K562 (cell line): ENCODE results near the gene IL1RL1. TPM values are rescaled to one million over a fixed set of nuclear protein-coding genes. Genes with fewer than 3 reads are reported as not detected.
A peak's percentile ranks its signal among the peaks of the same experiment; 100 is the strongest.

Experiments
- ATAC-seq: fragments of 200-7000 bp; cut with Tn5 transposase; 3 replicates; pipeline ENCODE4 v1.9.1; 2020; ENCODE audit warnings: moderate library complexity
- BruUV-seq: library from RNA; stranded (reverse); fragments of 400-500 nt; replicated peaks from 2 replicates; lab custom pipeline; 2021; lab: Mats Ljungman, UMichigan
- CTCF ChIA-PET: fragments of 300-600 bp; formaldehyde crosslinking; extraction: SDS; loops from one replicate; lab custom pipeline; 2021; ENCODE audit warnings: low intra/inter-chr PET ratio; lab: Yijun Ruan, JAX
- POLR2A ChIA-PET: fragments of 300-600, 350-650 bp; sonication (Branson Sonifier 250); formaldehyde crosslinking; extraction: SDS; loops from one replicate; lab custom pipeline; 2021; ENCODE audit warnings: antibody characterized with exemption, inconsistent platforms; lab: Yijun Ruan, JAX
- DNase-seq, 4 experiments: peaks; one replicate each; pipeline versions ENCODE4 v3.0.0 to v3.0.0-alpha.2; 2011 to 2018; ENCODE audit warnings: low spot score in 3 of 4, mixed read lengths in 3 of 4; ENCODE audit errors: extremely low read depth in 1 of 4
- FAIRE-seq: peaks from 2 replicates; lab custom pipeline; 2011; peaks lifted over from hg19 to GRCh38; lab: Jason Lieb, UNC
- H2AFZ ChIP-seq: 2 replicates; pipeline ENCODE4 v1.6.0; 2011; ENCODE audit warnings: low read depth, low read length, control low read depth, inconsistent platforms
- H3K27ac ChIP-seq: fragments of 200-600 bp; 3 replicates; pipeline ENCODE4 v1.8.0; 2011; ENCODE audit warnings: low read depth, mild to moderate bottlenecking, control low read depth, inconsistent platforms, low read length, moderate library complexity, mixed read lengths; ENCODE audit errors: extremely low read depth
- H3K27me3 ChIP-seq, 2 experiments: fragments of 300-600 bp in 1 of 2; 2 replicates in 1 of 2; 3 replicates in 1 of 2; pipeline versions ENCODE4 v1.6.0 to v1.8.0; 2011; ENCODE audit warnings: inconsistent platforms in 2 of 2, low read length in 2 of 2, mild to moderate bottlenecking in 1 of 2, mixed read lengths in 1 of 2, moderate library complexity in 1 of 2; ENCODE audit not compliant: control insufficient read depth in 2 of 2, insufficient read depth in 2 of 2
- H3K36me3 ChIP-seq: fragments of 300-600 bp; 3 replicates; pipeline ENCODE4 v1.8.0; 2011; ENCODE audit warnings: mild to moderate bottlenecking, low read length, inconsistent platforms; ENCODE audit not compliant: control insufficient read depth, insufficient read depth
- H3K4me1 ChIP-seq, 2 experiments: fragments of 200-600 bp in 1 of 2; replicated peaks in 1 of 2; 2 replicates in 1 of 2; 3 replicates in 1 of 2; pipeline versions ENCODE4 v1.5.1 to v1.8.0; 2011; ENCODE audit warnings: inconsistent platforms in 2 of 2, low read length in 2 of 2, mild to moderate bottlenecking in 1 of 2, mixed read lengths in 1 of 2, moderate library complexity in 1 of 2; ENCODE audit not compliant: control insufficient read depth in 2 of 2, insufficient read depth in 2 of 2
- H3K4me2 ChIP-seq: 2 replicates; pipeline ENCODE4 v1.6.1; 2011; ENCODE audit warnings: low read length, control low read depth, inconsistent platforms, mixed read lengths; ENCODE audit not compliant: insufficient read depth
- H3K4me3 ChIP-seq: fragments of 200-600 bp; sonication (generic), shearing (Covaris generic); 2 replicates; pipeline ENCODE4 v1.5.1; 2016; ENCODE audit warnings: control low read depth, inconsistent platforms
- H3K79me2 ChIP-seq: fragments of 200-600 bp; 3 replicates; pipeline ENCODE4 v1.8.0; 2011; ENCODE audit warnings: low read length, inconsistent platforms; ENCODE audit not compliant: control insufficient read depth, insufficient read depth
- H3K9ac ChIP-seq, 2 experiments: 2 replicates each; pipeline versions ENCODE4 v1.6.0 to v1.6.1; 2011; ENCODE audit warnings: low read depth in 2 of 2, low read length in 2 of 2, control low read depth in 1 of 2, inconsistent platforms in 1 of 2, mild to moderate bottlenecking in 1 of 2, mixed read lengths in 1 of 2; ENCODE audit not compliant: insufficient read depth in 1 of 2
- H3K9me1 ChIP-seq: one replicate; pipeline ENCODE4 v1.6.0; 2011; ENCODE audit warnings: inconsistent platforms, mild to moderate bottlenecking, low read length, moderate library complexity; ENCODE audit not compliant: control insufficient read depth, insufficient read depth
- H3K9me3 ChIP-seq: replicated peaks from 2 replicates; pipeline ENCODE4 v1.5.1; 2011; ENCODE audit warnings: low read depth, low read length, inconsistent platforms; ENCODE audit not compliant: control insufficient read depth, insufficient read depth
- H4K20me1 ChIP-seq: replicated peaks from 2 replicates; pipeline ENCODE4 v1.6.1; 2011; ENCODE audit warnings: low read length, inconsistent platforms, mixed read lengths; ENCODE audit not compliant: control insufficient read depth, insufficient read depth
- AFF1 ChIP-seq, 2 experiments: fragments of 450-650 bp; IDR thresholded peaks; 2 replicates each; pipeline ENCODE4 v1.6.1; 2018; ENCODE audit warnings: mild to moderate bottlenecking in 2 of 2, low read depth in 1 of 2; ENCODE audit not compliant: partially characterized antibody in 2 of 2
- C11orf30 ChIP-seq: fragments of 450-650 bp; IDR thresholded peaks from 2 replicates; pipeline ENCODE4 v1.6.1; 2016; ENCODE audit warnings: low read depth, mild to moderate bottlenecking
- EZH2 ChIP-seq: IDR thresholded peaks from 2 replicates; pipeline ENCODE4 v1.6.1; 2012; ENCODE audit warnings: low read depth, mild to moderate bottlenecking, inconsistent platforms, low read length, borderline replicate concordance
- MYNN ChIP-seq, 2 experiments: sonication (generic); formaldehyde crosslinking in 1 of 2; IDR thresholded peaks; 2 replicates each; pipeline versions ENCODE4 v1.5.0 to v1.6.1; 2016 to 2020; ENCODE audit warnings: antibody characterized with exemption in 1 of 2, missing genetic modification reagents in 1 of 2
- NR4A1 ChIP-seq, 2 experiments: fragments of 250-450 bp in 1 of 2; fragments of 450-650 bp in 1 of 2; sonication (Bioruptor Pico) in 1 of 2; IDR thresholded peaks; 2 replicates each; pipeline versions ENCODE4 v1.4.0 to v1.6.1; 2016 to 2020; ENCODE audit warnings: mild to moderate bottlenecking in 2 of 2, missing compliant biosample characterization in 1 of 2, missing genetic modification characterization in 1 of 2, moderate library complexity in 1 of 2
- in situ Hi-C: fragments of 300-500 bp; cut with MboI; formaldehyde crosslinking; loops from 4 replicates; pipeline ENCODE4 v1.15.0; 2018; ENCODE audit warnings: inconsistent platforms, mixed read lengths
- intact Hi-C: fragments of 100-400 bp; cut with micrococcal nuclease; formaldehyde crosslinking; loops from 2 replicates; pipeline ENCODE4 v1.14.2; 2022
- polyA plus RNA-seq, 8 experiments: library from polyadenylated mRNA; depleted of rRNA in 4 of 8; stranded (reverse) in 5 of 8; unstranded in 3 of 8; fragments of >200 nt; fragmentation: Nextera tagmentation in 2 of 8; fragmentation: Illumina TruSeq in 1 of 8; extraction: Ambion mirVana in 2 of 8; extraction: Trizol in 1 of 8; gene quantifications; 2 replicates each; pipeline versions ENCODE4 v1.2.1 to v1.2.3, GENCODE V29; 2011 to 2014; ENCODE audit warnings: inconsistent platforms in 1 of 8, missing spikeins in 1 of 8
- total RNA-seq, 7 experiments: library from RNA; depleted of rRNA in 6 of 7; stranded (reverse); fragments of >200 nt in 6 of 7; fragmentation: Illumina TruSeq in 2 of 7; extraction: Trizol in 2 of 7; gene quantifications; 2 replicates each; pipeline versions ENCODE4 v1.2.1 to v1.2.3, GENCODE V29; 2011 to 2021; ENCODE audit warnings: low replicate concordance in 1 of 7

The IL1RL1 gene
- total and polyA plus RNA-seq, 9 of the 15 experiments (the other 6 are each of a cell fraction or from before 2014, with no cell fraction given) = 0.06 to 3.3 (median 0.59) TPM

- TF ChIP-seq MYNN (IDR thresholded peaks at IDR 0.05) = no peak
- TF ChIP-seq MYNN (CRISPR knock-in tag; IDR thresholded peaks at IDR 0.05) = no peak
- no peak for TF ChIP-seq C11orf30
- TF ChIP-seq EZH2 = no peak
Observed at GRCh38 chr2:102376052-102376591, 64.8 kb downstream of the IL1RL1 start (continued).

- Histone ChIP-seq H4K20me1 (no peaks in the 10 kb centered on the region; the same call in 1 of the 2 replicates), H3K9me1 (no peaks in the 10 kb centered on the region), H3K4me3 (no peak overlapping the region), H3K79me2 (no peaks in the 10 kb centered on the region), H3K4me2 (no peak overlapping the region), H2AFZ (no peak overlapping the region), H3K9ac (no peak overlapping the region), H3K27me3 (no peaks in the 10 kb centered on the region), H3K36me3 (no peaks in the 10 kb centered on the region), H3K27ac (no peak overlapping the region), H3K4me1 (no peaks in the 10 kb centered on the region), H3K9me3 (no peaks in the 10 kb centered on the region; the same call in 1 of the 2 replicates)
- ATAC-seq (no peak), DNase-seq (no peak), FAIRE-seq (no peak)
- intact Hi-C loops = no loop called here
- ChIA-PET POLR2A (no interaction called here), CTCF (no interaction called here)
- TF ChIP-seq AFF1 (IDR thresholded peaks at IDR 0.05; ENCODE audit: low read depth in 1 of 2, partially characterized antibody in 2 of 2) (peak in 1 of 2 experiments; percentile 90), NR4A1 (CRISPR knock-in tag; IDR thresholded peaks at IDR 0.05) (no peak), NR4A1 (tag; IDR thresholded peaks at IDR 0.05) (no peak)
- no TSS peak for BruUV-seq
- in situ Hi-C loops = no loop called here
Observed at GRCh38 chr2:102383722-102384121, 72.4 kb downstream of the IL1RL1 start.
